ENCODE results near the gene PTPRD. TPM values are rescaled to one million over a fixed set of nuclear protein-coding genes. Genes with fewer than 3 reads are reported as not detected.

PTPRD gene
- total RNA-seq, 2 donors from 2014 or later, result 19.6 to 101 TPM

GRCh38 chr9:9625248-9625647 is 987.6 kb downstream of the PTPRD start:
- no peaks in the 10 kb centered on the region for H3K36me3 ChIP-seq
- ATAC-seq (ENCODE audit: insufficient number of reproducible peaks, low FRiP score, low read depth) (no peak), DNase-seq (ENCODE audit: low spot score) (no peak)
- H3K4me3 ChIP-seq, result no peak overlapping the region
- no peaks in the 10 kb centered on the region for H3K4me1 ChIP-seq (ENCODE audit: control insufficient read depth in 1 of 2, low read depth in 2 of 2)
- no peak overlapping the region for H3K27ac ChIP-seq
- no peaks in the 10 kb centered on the region for H3K9me3 ChIP-seq
- H3K27me3 ChIP-seq (replicated peaks; ENCODE audit: insufficient read depth), result no peaks in the 10 kb centered on the region
- TF ChIP-seq, protein P1, sequence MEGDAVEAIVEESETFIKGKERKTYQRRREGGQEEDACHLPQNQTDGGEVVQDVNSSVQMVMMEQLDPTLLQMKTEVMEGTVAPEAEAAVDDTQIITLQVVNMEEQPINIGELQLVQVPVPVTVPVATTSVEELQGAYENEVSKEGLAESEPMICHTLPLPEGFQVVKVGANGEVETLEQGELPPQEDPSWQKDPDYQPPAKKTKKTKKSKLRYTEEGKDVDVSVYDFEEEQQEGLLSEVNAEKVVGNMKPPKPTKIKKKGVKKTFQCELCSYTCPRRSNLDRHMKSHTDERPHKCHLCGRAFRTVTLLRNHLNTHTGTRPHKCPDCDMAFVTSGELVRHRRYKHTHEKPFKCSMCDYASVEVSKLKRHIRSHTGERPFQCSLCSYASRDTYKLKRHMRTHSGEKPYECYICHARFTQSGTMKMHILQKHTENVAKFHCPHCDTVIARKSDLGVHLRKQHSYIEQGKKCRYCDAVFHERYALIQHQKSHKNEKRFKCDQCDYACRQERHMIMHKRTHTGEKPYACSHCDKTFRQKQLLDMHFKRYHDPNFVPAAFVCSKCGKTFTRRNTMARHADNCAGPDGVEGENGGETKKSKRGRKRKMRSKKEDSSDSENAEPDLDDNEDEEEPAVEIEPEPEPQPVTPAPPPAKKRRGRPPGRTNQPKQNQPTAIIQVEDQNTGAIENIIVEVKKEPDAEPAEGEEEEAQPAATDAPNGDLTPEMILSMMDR (IDR thresholded peaks at IDR 0.05), result no peak

GRCh38 chr9:9623506-9623905 is 989.3 kb downstream of the PTPRD start:
- no peak for ATAC-seq (ENCODE audit: insufficient number of reproducible peaks, low FRiP score, low read depth)
- TF ChIP-seq, protein P1 (IDR thresholded peaks at IDR 0.05), result no peak
- Histone ChIP-seq H3K27me3 (replicated peaks; ENCODE audit: insufficient read depth) (no peaks in the 10 kb centered on the region), H3K4me1 (ENCODE audit: control insufficient read depth in 1 of 2, low read depth in 2 of 2) (no peaks in the 10 kb centered on the region), H3K9me3 (no peaks in the 10 kb centered on the region), H3K27ac (no peak overlapping the region), H3K4me3 (no peak overlapping the region), H3K36me3 (no peaks in the 10 kb centered on the region)
- no peak for DNase-seq (ENCODE audit: low spot score)

DNA sequence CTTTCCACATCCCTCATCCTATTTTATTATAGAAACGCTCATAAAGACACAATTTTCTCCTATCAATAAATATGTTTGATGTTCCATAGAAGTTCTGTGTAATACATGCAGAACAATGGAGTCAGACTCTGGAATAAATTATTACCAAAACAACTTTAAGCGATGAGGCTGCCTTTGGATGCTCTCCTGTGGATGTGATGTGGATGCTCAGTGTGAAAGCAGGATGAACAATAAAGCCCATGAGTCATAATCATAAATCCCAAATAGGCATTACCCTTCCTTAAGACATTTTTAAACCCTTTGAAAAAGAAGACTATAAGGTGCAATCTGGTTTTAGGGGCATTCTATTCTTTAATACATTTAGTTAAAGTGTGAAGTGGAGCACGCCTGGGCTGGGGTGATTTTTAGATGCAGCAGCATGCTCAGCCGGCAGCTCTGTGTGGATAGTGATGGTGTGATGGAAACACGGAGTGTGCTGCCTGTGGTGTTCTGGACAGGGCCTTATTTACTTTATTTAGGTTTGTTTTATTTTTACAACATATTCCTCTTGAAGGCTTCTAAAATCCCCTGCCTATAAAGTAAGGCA is 991.4 kb downstream of the PTPRD start:
- TF ChIP-seq, protein P1 (IDR thresholded peaks at IDR 0.05), result no peak
- Histone ChIP-seq H3K4me1 (ENCODE audit: control insufficient read depth in 1 of 2, low read depth in 2 of 2) (peaks cover 0 to 10% of the 10 kb centered on the region in 2 donors), H3K27me3 (replicated peaks; ENCODE audit: insufficient read depth) (no peaks in the 10 kb centered on the region), H3K36me3 (no peaks in the 10 kb centered on the region), H3K9me3 (no peaks in the 10 kb centered on the region), H3K4me3 (no peak overlapping the region), H3K27ac (no peak overlapping the region)
- ATAC-seq (ENCODE audit: insufficient number of reproducible peaks, low FRiP score, low read depth), result no peak
- DNase-seq (ENCODE audit: low spot score), result no peak

GRCh38 chr9:9620736-9621135 is 992.1 kb downstream of the PTPRD start:
- DNase-seq (ENCODE audit: low spot score) (no peak), ATAC-seq (ENCODE audit: insufficient number of reproducible peaks, low FRiP score, low read depth) (no peak)
- TF ChIP-seq, protein P1 (IDR thresholded peaks at IDR 0.05), result no peak
- H3K27ac ChIP-seq, result no peak overlapping the region
- H3K4me1 ChIP-seq (ENCODE audit: control insufficient read depth in 1 of 2, low read depth in 2 of 2), result peaks cover 0 to 11% of the 10 kb centered on the region in 2 donors
- H3K9me3 ChIP-seq, result no peaks in the 10 kb centered on the region
- no peaks in the 10 kb centered on the region for H3K27me3 ChIP-seq (replicated peaks; ENCODE audit: insufficient read depth)
- no peaks in the 10 kb centered on the region for H3K36me3 ChIP-seq
- no peak overlapping the region for H3K4me3 ChIP-seq

- TF ChIP-seq, protein P1 (IDR thresholded peaks at IDR 0.05), result no peak
- no peak overlapping the region for H3K4me3 ChIP-seq
- DNase-seq (ENCODE audit: low spot score) (no peak), ATAC-seq (ENCODE audit: insufficient number of reproducible peaks, low FRiP score, low read depth) (no peak)
- H3K27me3 ChIP-seq (replicated peaks; ENCODE audit: insufficient read depth), result no peaks in the 10 kb centered on the region
- no peak overlapping the region for H3K27ac ChIP-seq
- no peaks in the 10 kb centered on the region for H3K36me3 ChIP-seq
- H3K9me3 ChIP-seq, result no peaks in the 10 kb centered on the region
- H3K4me1 ChIP-seq (ENCODE audit: control insufficient read depth in 1 of 2, low read depth in 2 of 2), result peaks cover 0 to 11% of the 10 kb centered on the region in 2 donors
These were observed 997.7 kb downstream of the PTPRD start for GRCh38 chr9:9615086-9615485.
